Pancreas (tissue), 10 donors: Measurements from ENCODE around the gene FABP1. TPM values are rescaled to one million over a fixed set of nuclear protein-coding genes. Genes with fewer than 3 reads are reported as not detected.

Experiments used
- ATAC-seq, 4 donors: fragments of 200-7000 bp; cut with Tn5 transposase; one replicate each; pipeline versions ENCODE4 v1.8.0 to v1.9.1; 2020; ENCODE audit warnings: mild to moderate bottlenecking in 4 of 4, moderate library complexity in 4 of 4
- DNase-seq, 6 donors: peaks; one replicate each; pipeline ENCODE4 v3.0.0-alpha.2; 2020
- FAIRE-seq: peaks from 2 replicates; lab custom pipeline; 2012; peaks lifted over from hg19 to GRCh38; lab: Jason Lieb, UNC
- H3K27ac ChIP-seq, 4 donors: fragments of 200-600 bp; sonication (generic); 1 replicate in 3 of 4; 2 replicates in 1 of 4; pipeline versions ENCODE4 v1.5.0 to v1.8.0; 2020
- H3K27me3 ChIP-seq, 4 donors: fragments of 200-600 bp; one replicate each; pipeline ENCODE4 v1.8.0; 2021
- H3K36me3 ChIP-seq, 3 donors: fragments of 200-600 bp; sonication (generic) in 1 of 3; one replicate each; pipeline versions ENCODE4 v1.5.0 to v1.8.0; 2020 to 2021
- H3K4me1 ChIP-seq, 3 donors: fragments of 200-600 bp; one replicate each; pipeline ENCODE4 v1.8.0; 2021
- H3K4me3 ChIP-seq, 4 donors: fragments of 200-600 bp; sonication (generic) in 2 of 4; one replicate each; pipeline versions ENCODE4 v1.5.0 to v1.8.0; 2020 to 2021
- H3K9me3 ChIP-seq, 4 donors: fragments of 200-600 bp; one replicate each; pipeline ENCODE4 v1.8.0; 2021
- WGBS, 2 donors: extraction: QIAGEN DNeasy Blood & Tissue Kit; methylation state at CpG; one replicate each; pipeline ENCODE4 v1.1.7; 2013; 5-methylcytosine and 5-hydroxymethylcytosine counted together
- intact Hi-C, 3 donors: fragments of 100-400 bp; cut with DNase I; formaldehyde crosslinking; loops; one replicate each; pipeline versions ENCODE4 v1.11.1 to v1.14.2; 2022
- polyA plus RNA-seq, 2 donors: library from polyadenylated mRNA; stranded (reverse); fragments of 200-250 nt; gene quantifications; one replicate each; pipeline ENCODE4 v1.2.3, GENCODE V29; 2013
- total RNA-seq, 6 donors: library from RNA; stranded (reverse); fragmentation: NEBNext Ultra II Directional in 4 of 6; extraction: Animal tissue kit (Norgen Biotek cat#: 25700) in 4 of 6; gene quantifications; one replicate each; pipeline versions ENCODE4 v1.2.1 to v1.2.4, GENCODE V29; 2021 to 2023
- TF ChIP-seq, protein P1 (sequence below), 4 donors: fragments of 200-600 bp; sonication (generic) in 3 of 4; IDR thresholded peaks; one replicate each; pipeline versions ENCODE4 v1.5.0 to v1.8.0; 2021; ENCODE audit warnings: antibody characterized with exemption in 4 of 4
- donor health status: healthy with polysubstance abuse.
- donor health status: DM: no; HTN: no; CAD: no; lungs with moderate emphysema.
- donor health status: DM: no; HTN: no; CAD: no.
- donor health status: control.
- donor health status: control.
- donor health status: Bipolar disorder and iron deficiency.
- donor health status: DM: yes; HTN: yes; CAD: no.
- donor health status: DM: no; HTN: no; CAD: no.
- donor health status: DM: no; HTN: no; CAD: no.
- donor health status: DM: yes; HTN: yes; CAD: no.

The FABP1 gene
- total and polyA plus RNA-seq, 8 donors = 0.85 to 2.1 (median 1.0) TPM; not detected in 5

DNA sequence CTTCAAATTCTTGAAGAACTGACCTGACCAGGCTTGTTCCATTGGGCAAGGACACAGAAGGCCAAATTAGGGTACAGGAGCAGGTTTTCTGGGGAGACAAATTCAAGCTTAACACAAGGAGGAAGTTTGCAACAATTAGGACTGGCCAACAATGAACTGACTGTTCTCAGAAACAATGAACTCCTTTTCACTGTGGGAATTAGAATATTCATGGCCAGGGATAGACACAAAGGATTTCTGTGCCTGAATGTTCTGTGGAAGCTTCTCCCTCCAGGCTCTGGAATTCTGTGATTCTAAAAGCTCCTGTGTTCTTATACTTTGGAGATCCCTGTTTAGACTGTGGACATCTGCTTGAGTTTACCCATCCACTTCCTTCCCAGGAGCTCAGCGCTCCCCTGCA lies 45.1 kb downstream of the FABP1 start:
- FAIRE-seq = no peak
- 84% methylated on average over 1 of the region's 1 CpG for WGBS, 2 donors
- H3K27ac ChIP-seq = peak overlapping the region; percentile 28 to 55 (median 48)

DNA sequence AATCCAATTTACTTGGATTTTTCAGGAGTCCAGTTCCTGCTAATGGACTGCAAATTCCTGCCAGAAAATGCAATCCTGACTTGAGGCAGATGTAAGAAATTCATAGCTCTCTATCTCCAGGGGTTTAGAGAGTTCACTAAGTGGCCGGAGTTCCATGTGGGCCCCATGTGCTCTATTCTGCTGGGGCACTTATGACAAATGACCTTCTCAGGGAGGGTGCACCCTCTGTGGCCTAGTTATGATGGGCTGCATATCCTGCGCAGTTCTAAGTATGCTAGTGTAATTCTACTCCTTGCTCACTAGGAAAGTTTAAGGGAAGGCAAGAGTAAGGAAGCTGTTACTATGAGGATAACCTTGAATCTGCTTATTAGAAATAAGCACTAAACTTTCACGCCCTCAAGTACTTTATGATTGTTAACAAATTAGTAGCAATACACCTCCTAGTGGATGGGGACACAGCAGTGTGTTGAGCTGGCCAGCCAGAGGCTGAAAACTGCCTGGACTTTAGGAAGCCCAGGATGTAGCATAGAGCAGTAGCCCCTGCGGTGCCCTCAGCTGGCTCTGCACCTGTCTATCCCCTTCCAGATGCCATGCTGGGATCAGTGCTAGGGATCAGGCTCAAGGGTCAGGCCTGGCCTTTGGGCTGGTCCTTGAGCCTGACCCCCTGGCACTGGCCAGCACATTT lies 45.8 kb downstream of the FABP1 start:
- DNase-seq (no peak), FAIRE-seq (no peak), ATAC-seq (no peak)
- Histone ChIP-seq H3K4me3 (no peak overlapping the region), H3K36me3 (no peaks in the 10 kb centered on the region), H3K27ac (peak overlapping the region; percentile 28 to 55 (median 48)), H3K9me3 (no peaks in the 10 kb centered on the region), H3K4me1 (no peaks in the 10 kb centered on the region), H3K27me3 (no peaks in the 10 kb centered on the region)
- 84 to 90% methylated on average over 4 of the region's 4 CpGs for WGBS, 2 donors
- TF ChIP-seq, protein P1, sequence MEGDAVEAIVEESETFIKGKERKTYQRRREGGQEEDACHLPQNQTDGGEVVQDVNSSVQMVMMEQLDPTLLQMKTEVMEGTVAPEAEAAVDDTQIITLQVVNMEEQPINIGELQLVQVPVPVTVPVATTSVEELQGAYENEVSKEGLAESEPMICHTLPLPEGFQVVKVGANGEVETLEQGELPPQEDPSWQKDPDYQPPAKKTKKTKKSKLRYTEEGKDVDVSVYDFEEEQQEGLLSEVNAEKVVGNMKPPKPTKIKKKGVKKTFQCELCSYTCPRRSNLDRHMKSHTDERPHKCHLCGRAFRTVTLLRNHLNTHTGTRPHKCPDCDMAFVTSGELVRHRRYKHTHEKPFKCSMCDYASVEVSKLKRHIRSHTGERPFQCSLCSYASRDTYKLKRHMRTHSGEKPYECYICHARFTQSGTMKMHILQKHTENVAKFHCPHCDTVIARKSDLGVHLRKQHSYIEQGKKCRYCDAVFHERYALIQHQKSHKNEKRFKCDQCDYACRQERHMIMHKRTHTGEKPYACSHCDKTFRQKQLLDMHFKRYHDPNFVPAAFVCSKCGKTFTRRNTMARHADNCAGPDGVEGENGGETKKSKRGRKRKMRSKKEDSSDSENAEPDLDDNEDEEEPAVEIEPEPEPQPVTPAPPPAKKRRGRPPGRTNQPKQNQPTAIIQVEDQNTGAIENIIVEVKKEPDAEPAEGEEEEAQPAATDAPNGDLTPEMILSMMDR (IDR thresholded peaks at IDR 0.05) = no peak
- intact Hi-C loops = no loop called here

More for the DNA sequence above, 45.1 kb downstream of the FABP1 start:
- H3K36me3 ChIP-seq = no peaks in the 10 kb centered on the region
- intact Hi-C loops = no loop called here
- no peaks in the 10 kb centered on the region for H3K9me3 ChIP-seq
- no peak overlapping the region for H3K4me3 ChIP-seq
- ATAC-seq = peak in 3 of 4 donors; percentile 28 to 74 (median 73)
- TF ChIP-seq, protein P1 (IDR thresholded peaks at IDR 0.05) = no peak
- DNase-seq = no peak
- no peaks in the 10 kb centered on the region for H3K4me1 ChIP-seq
- H3K27me3 ChIP-seq = no peaks in the 10 kb centered on the region

DNA sequence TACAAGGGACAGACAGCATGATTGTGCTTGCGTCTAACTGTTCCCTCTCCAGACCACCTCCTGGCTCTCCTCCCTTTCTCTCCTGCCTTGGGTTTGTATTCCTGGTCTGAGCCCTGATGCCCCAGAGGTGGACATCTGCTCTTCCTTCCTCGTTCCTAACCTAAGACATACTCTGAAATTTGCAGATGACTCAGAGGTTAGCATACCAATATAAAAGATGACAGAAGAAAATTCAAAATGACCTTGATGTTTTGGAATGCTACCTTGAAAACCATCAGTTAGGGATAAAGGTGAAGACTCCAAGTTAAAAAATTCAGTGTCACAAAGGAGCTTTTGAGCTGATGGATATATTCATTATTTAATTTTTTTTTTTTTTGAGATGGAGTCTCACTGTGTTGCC lies 47.3 kb downstream of the FABP1 start:
- ATAC-seq (no peak), DNase-seq (no peak), FAIRE-seq (no peak)
- no peaks in the 10 kb centered on the region for H3K27me3 ChIP-seq
- intact Hi-C loops = no loop called here
- TF ChIP-seq, protein P1 (IDR thresholded peaks at IDR 0.05) = no peak
- H3K4me1 ChIP-seq = no peaks in the 10 kb centered on the region
- 52 to 77% methylated on average over 2 of the region's 2 CpGs for WGBS, 2 donors
- H3K4me3 ChIP-seq = no peak overlapping the region
- H3K27ac ChIP-seq = no peak overlapping the region
- no peaks in the 10 kb centered on the region for H3K9me3 ChIP-seq
- H3K36me3 ChIP-seq = no peaks in the 10 kb centered on the region

DNA sequence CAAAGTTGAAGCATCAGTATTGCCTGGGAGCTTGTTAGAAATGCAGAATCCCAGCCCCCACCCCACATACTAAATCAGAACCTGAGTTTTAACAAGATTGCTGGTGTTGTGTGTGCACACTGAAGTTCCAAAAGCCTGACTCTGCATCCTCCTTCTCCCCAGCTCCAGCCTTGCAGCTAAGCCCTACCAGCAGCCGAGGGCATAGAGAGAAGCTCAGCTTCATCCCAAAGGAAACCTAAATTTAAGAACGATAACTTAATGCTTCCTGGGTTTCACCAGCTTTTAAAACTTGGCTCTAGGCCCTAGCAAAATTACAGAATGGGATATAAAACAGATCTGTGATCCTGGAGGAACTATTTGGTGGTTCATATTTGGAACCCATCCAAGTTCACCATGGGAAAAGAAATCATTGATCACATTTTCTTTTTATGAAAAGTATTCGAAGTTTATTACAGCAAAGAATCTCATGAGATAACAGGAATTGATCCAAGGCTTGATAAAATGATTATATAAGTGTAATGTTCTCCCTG lies 49.2 kb downstream of the FABP1 start:
- Histone ChIP-seq H3K27ac (no peak overlapping the region), H3K27me3 (no peaks in the 10 kb centered on the region), H3K36me3 (no peaks in the 10 kb centered on the region), H3K4me3 (no peak overlapping the region), H3K9me3 (no peaks in the 10 kb centered on the region), H3K4me1 (no peaks in the 10 kb centered on the region)
- TF ChIP-seq, protein P1 (IDR thresholded peaks at IDR 0.05) = no peak
- 33 to 35% methylated on average over 3 of the region's 3 CpGs for WGBS, 2 donors
- DNase-seq (no peak), FAIRE-seq (no peak), ATAC-seq (peak in 1 of 4 donors; percentile 11)
- intact Hi-C loops = no loop called here

DNA sequence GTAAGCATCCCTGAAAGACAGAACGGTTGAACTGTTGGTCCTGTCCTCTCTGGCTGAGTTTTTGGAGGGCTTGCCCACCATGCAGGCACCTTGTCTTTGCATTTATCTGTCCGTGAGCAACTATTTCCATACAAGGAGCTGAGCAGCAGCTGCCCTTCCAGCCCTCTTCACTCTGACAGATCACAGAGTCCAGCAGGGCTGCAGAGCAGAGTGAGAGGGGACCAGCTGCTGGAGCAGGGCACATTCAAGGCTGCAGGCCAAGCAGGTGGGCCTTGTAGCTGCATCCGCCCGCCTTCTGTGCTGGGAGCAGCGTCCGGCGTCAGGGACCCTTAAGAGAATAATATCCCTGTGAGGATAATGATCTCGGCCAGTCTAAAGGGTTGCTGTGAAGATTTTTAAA lies 50.8 kb downstream of the FABP1 start:
- DNase-seq (no peak), FAIRE-seq (no peak), ATAC-seq (no peak)
- 82 to 83% methylated on average over 8 of the region's 8 CpGs for WGBS, 2 donors
- Histone ChIP-seq H3K36me3 (no peaks in the 10 kb centered on the region), H3K27ac (no peak overlapping the region), H3K9me3 (no peaks in the 10 kb centered on the region), H3K27me3 (no peaks in the 10 kb centered on the region), H3K4me1 (no peaks in the 10 kb centered on the region), H3K4me3 (no peak overlapping the region)
- intact Hi-C loops = no loop called here
- TF ChIP-seq, protein P1 (IDR thresholded peaks at IDR 0.05) = no peak
